GM12878 (cell line): Measurements from ENCODE around the gene CASP5. TPM values are rescaled to one million over a fixed set of nuclear protein-coding genes. Genes with fewer than 3 reads are reported as not detected.

Experiments used
- ATAC-seq: fragments of 200-7000 bp; cut with Tn5 transposase; 3 replicates; pipeline ENCODE4 v1.9.1; 2020; ENCODE audit warnings: mild to moderate bottlenecking, moderate library complexity
- BruUV-seq: library from RNA; stranded (reverse); fragments of 400-500 nt; replicated peaks from 2 replicates; lab custom pipeline; 2021; lab: Mats Ljungman, UMichigan
- CTCF ChIA-PET: fragments of 300-600 bp; sonication (Branson Sonifier 250); formaldehyde crosslinking; extraction: SDS; loops from one replicate; lab custom pipeline; 2021; ENCODE audit warnings: inconsistent platforms; lab: Yijun Ruan, JAX
- POLR2A ChIA-PET: fragments of 350-600 bp; formaldehyde crosslinking; extraction: SDS; loops from one replicate; lab custom pipeline; 2021; ENCODE audit warnings: inconsistent platforms; lab: Charles Lee
- RAD21 ChIA-PET: fragments of 300-600 bp; sonication (Branson Sonifier 250); formaldehyde crosslinking; loops from one replicate; lab custom pipeline; 2023; ENCODE audit warnings: antibody characterized with exemption; ENCODE audit not compliant: unreplicated experiment; lab: Charles Lee
- SMC1A ChIA-PET: fragments of 300-600 bp; sonication (Branson Sonifier 250); formaldehyde crosslinking; loops from one replicate; lab custom pipeline; 2023; ENCODE audit not compliant: unreplicated experiment, uncharacterized antibody; lab: Charles Lee
- DNase-seq: peaks from one replicate; pipeline ENCODE4 v3.0.0-alpha.2; 2011; ENCODE audit warnings: low read depth, low spot score
- FAIRE-seq: peaks from 3 replicates; lab custom pipeline; 2011; peaks lifted over from hg19 to GRCh38; lab: Jason Lieb, UNC
- H2AFZ ChIP-seq: 2 replicates; pipeline ENCODE4 v1.6.0; 2011; ENCODE audit warnings: low read depth, low read length, control low read depth; ENCODE audit not compliant: control insufficient read depth
- H3K27ac ChIP-seq: 2 replicates; pipeline ENCODE4 v1.5.1; 2011; ENCODE audit warnings: control low read depth; ENCODE audit not compliant: control insufficient read depth, insufficient read depth
- H3K27me3 ChIP-seq, 2 experiments: replicated peaks in 1 of 2; 2 replicates each; pipeline versions ENCODE4 v1.6.0 to v1.6.1; 2011; ENCODE audit warnings: low read length in 1 of 2; ENCODE audit not compliant: control insufficient read depth in 2 of 2, insufficient read depth in 2 of 2
- H3K36me3 ChIP-seq, 2 experiments: 2 replicates each; pipeline ENCODE4 v1.5.1; 2011; ENCODE audit warnings: low read length in 1 of 2; ENCODE audit not compliant: control insufficient read depth in 2 of 2, insufficient read depth in 2 of 2
- H3K4me1 ChIP-seq: 2 replicates; pipeline ENCODE4 v1.6.1; 2011; ENCODE audit warnings: mild to moderate bottlenecking, low read length, moderate library complexity, mixed read lengths; ENCODE audit not compliant: control insufficient read depth, insufficient read depth
- H3K4me2 ChIP-seq: 2 replicates; pipeline ENCODE4 v1.6.0; 2011; ENCODE audit warnings: control low read depth; ENCODE audit not compliant: control insufficient read depth, insufficient read depth
- H3K4me3 ChIP-seq: fragments of 200-600 bp; sonication (generic); 2 replicates; pipeline ENCODE4 v1.5.1; 2016
- H3K79me2 ChIP-seq: 2 replicates; pipeline ENCODE4 v1.6.0; 2011; ENCODE audit warnings: low read length; ENCODE audit not compliant: control insufficient read depth, insufficient read depth
- H3K9ac ChIP-seq: 2 replicates; pipeline ENCODE4 v1.8.0; 2011; ENCODE audit warnings: low read length, control low read depth, mixed read lengths; ENCODE audit not compliant: control insufficient read depth, insufficient read depth
- H3K9me3 ChIP-seq: replicated peaks from 3 replicates; pipeline ENCODE4 v1.5.1; 2011; ENCODE audit warnings: mild to moderate bottlenecking, low read length; ENCODE audit not compliant: control insufficient read depth, insufficient read depth
- H4K20me1 ChIP-seq: 2 replicates; pipeline ENCODE4 v1.6.0; 2011; ENCODE audit not compliant: control insufficient read depth, insufficient read depth
- CHD1 ChIP-seq: IDR thresholded peaks from 2 replicates; pipeline ENCODE4 v1.6.1; 2012; ENCODE audit warnings: low read depth, low read length, improper control_type of control experiment
- FOXK2 ChIP-seq: fragments of 450-650 bp; IDR thresholded peaks from 2 replicates; pipeline ENCODE4 v1.6.1; 2017; ENCODE audit warnings: mild to moderate bottlenecking, moderate library complexity
- IKZF2 ChIP-seq, 2 experiments: fragments of 450-650 bp; IDR thresholded peaks; 2 replicates each; pipeline ENCODE4 v1.6.1; 2017; ENCODE audit warnings: mild to moderate bottlenecking in 2 of 2, moderate library complexity in 2 of 2
- KLF5 ChIP-seq: fragments of 450-650 bp; IDR thresholded peaks from 2 replicates; pipeline ENCODE4 v1.6.1; 2014; ENCODE audit warnings: mild to moderate bottlenecking; ENCODE audit not compliant: partially characterized antibody
- NR2C2 ChIP-seq: IDR thresholded peaks from 2 replicates; pipeline ENCODE4 v1.6.1; 2011; ENCODE audit warnings: borderline replicate concordance, low read depth; ENCODE audit not compliant: control insufficient read depth, insufficient read length
- PAX5 ChIP-seq: IDR thresholded peaks from 2 replicates; pipeline ENCODE4 v1.6.1; 2011; ENCODE audit warnings: low read depth, low read length, borderline replicate concordance
- PML ChIP-seq: IDR thresholded peaks from 2 replicates; pipeline ENCODE4 v1.6.1; 2012; ENCODE audit warnings: low read length, inconsistent platforms
- RAD51 ChIP-seq: fragments of 450-650 bp; IDR thresholded peaks from 2 replicates; pipeline ENCODE4 v1.6.1; 2016; ENCODE audit warnings: moderate library complexity, mild to moderate bottlenecking, inconsistent platforms
- SRF ChIP-seq, 2 experiments: IDR thresholded peaks; 2 replicates each; pipeline ENCODE4 v1.6.1; 2011; ENCODE audit warnings: low read depth in 2 of 2, low read length in 2 of 2, mild to moderate bottlenecking in 1 of 2, moderate library complexity in 1 of 2
- TARDBP ChIP-seq: IDR thresholded peaks from 2 replicates; pipeline ENCODE4 v1.6.1; 2016; ENCODE audit warnings: borderline replicate concordance
- WGBS: methylation state at CpG from one replicate; pipeline ENCODE4 v1.1.6; 2016; ENCODE audit warnings: low lambda C conversion rate; ENCODE audit not compliant: insufficient replicate concordance, insufficient coverage; ENCODE audit errors: missing lambda C conversion rate; 5-methylcytosine and 5-hydroxymethylcytosine counted together
- in situ Hi-C: fragments of 300-500 bp; cut with MboI; formaldehyde crosslinking; loops from 9 replicates; pipeline ENCODE4 v1.14.3; 2018; ENCODE audit warnings: mixed read lengths
- intact Hi-C: fragments of 100-400 bp; cut with micrococcal nuclease; formaldehyde crosslinking; loops from one replicate; pipeline ENCODE4 v1.14.2; 2022; ENCODE audit not compliant: unreplicated experiment
- polyA plus RNA-seq, 11 experiments: library from polyadenylated mRNA; depleted of rRNA in 4 of 11; unstranded in 6 of 11; stranded (reverse) in 5 of 11; fragments of >200 nt; fragmentation: Nextera tagmentation in 4 of 11; fragmentation: Illumina TruSeq in 1 of 11; extraction: Ambion mirVana in 4 of 11; extraction: Trizol in 1 of 11; gene quantifications; 1 replicate in 1 of 11; 2 replicates in 10 of 11; pipeline versions ENCODE4 v1.2.1 to v1.2.3, GENCODE V29; 2011 to 2016; ENCODE audit warnings: inconsistent platforms in 2 of 11, missing spikeins in 2 of 11, low read depth in 1 of 11
- total RNA-seq, 4 experiments: library from RNA; depleted of rRNA in 3 of 4; stranded (reverse); fragments of >200 nt in 3 of 4; fragmentation: Illumina TruSeq in 1 of 4; extraction: Trizol in 1 of 4; gene quantifications; 2 replicates each; pipeline versions ENCODE4 v1.2.1 to v1.2.3, GENCODE V29; 2013 to 2021
- TF ChIP-seq, protein P1 (sequence below): fragments of 450-650 bp; IDR thresholded peaks from 2 replicates; pipeline ENCODE4 v1.6.1; 2017; ENCODE audit warnings: antibody characterized with exemption, mild to moderate bottlenecking, moderate library complexity

CASP5 gene
- total and polyA plus RNA-seq, 10 of the 15 experiments (the other 5 are each of a cell fraction or from before 2014, with no cell fraction given): not detected

- CTCF ChIA-PET: no interaction called here
- Histone ChIP-seq H3K36me3 (no peaks in the 10 kb centered on the region), H3K4me2 (no peak overlapping the region), H3K79me2 (no peaks in the 10 kb centered on the region), H2AFZ (no peak overlapping the region; the same call in 1 of the 2 replicates), H3K27ac (no peak overlapping the region), H3K27me3 (no peaks in the 10 kb centered on the region), H4K20me1 (no peaks in the 10 kb centered on the region), H3K4me3 (no peak overlapping the region), H3K9ac (no peak overlapping the region)
- POLR2A ChIA-PET: no interaction called here
- BruUV-seq: no TSS peak
- intact Hi-C loops (no loop called here), in situ Hi-C loops (no loop called here)
- FAIRE-seq: no peak
- RAD21 ChIA-PET: no interaction called here
- ATAC-seq: no peak
- SMC1A ChIA-PET: no interaction called here
- 48% methylated on average over 3 of the region's 3 CpGs for WGBS
- no peak for DNase-seq
- TF ChIP-seq PML (no peak), TARDBP (no peak), IKZF2 (IDR thresholded peaks at IDR 0.05) (no peak), KLF5 (no peak), CHD1 (no peak), FOXK2 (no peak), RAD51 (no peak), PAX5 (no peak), SRF (IDR thresholded peaks at IDR 0.05; ENCODE audit: low read depth in 2 of 2, low read length in 2 of 2) (no peak), NR2C2 (no peak)
- TF ChIP-seq, protein P1, sequence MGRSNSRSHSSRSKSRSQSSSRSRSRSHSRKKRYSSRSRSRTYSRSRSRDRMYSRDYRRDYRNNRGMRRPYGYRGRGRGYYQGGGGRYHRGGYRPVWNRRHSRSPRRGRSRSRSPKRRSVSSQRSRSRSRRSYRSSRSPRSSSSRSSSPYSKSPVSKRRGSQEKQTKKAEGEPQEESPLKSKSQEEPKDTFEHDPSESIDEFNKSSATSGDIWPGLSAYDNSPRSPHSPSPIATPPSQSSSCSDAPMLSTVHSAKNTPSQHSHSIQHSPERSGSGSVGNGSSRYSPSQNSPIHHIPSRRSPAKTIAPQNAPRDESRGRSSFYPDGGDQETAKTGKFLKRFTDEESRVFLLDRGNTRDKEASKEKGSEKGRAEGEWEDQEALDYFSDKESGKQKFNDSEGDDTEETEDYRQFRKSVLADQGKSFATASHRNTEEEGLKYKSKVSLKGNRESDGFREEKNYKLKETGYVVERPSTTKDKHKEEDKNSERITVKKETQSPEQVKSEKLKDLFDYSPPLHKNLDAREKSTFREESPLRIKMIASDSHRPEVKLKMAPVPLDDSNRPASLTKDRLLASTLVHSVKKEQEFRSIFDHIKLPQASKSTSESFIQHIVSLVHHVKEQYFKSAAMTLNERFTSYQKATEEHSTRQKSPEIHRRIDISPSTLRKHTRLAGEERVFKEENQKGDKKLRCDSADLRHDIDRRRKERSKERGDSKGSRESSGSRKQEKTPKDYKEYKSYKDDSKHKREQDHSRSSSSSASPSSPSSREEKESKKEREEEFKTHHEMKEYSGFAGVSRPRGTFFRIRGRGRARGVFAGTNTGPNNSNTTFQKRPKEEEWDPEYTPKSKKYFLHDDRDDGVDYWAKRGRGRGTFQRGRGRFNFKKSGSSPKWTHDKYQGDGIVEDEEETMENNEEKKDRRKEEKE: no peak
- TF ChIP-seq, all 136 proteins: peak for 0
- Histone ChIP-seq H3K9me3 (no peaks in the 10 kb centered on the region), H3K4me1 (0 out of 2 replicates have a peak, but pooled peaks cover 2% of the 10 kb centered on the region)
These were observed 4.7 kb upstream of the CASP5 start for GRCh38 chr11:105027678-105028077.
